NCI-H446 (cell line): Measurements from ENCODE around the gene SOCS7.
"Not testable (repeated sequence)": the region's sequence is repeated elsewhere in the genome, so short reads cannot be mapped to it uniquely, and the experiment has no call there.

Experiments used
- DNase-seq, 2 experiments: peaks; one replicate each; lab custom pipeline; 2025; lab: John Stamatoyannopoulos, UW

The SOCS7 gene

GRCh38 chr17:38421171-38421841 lies 69.7 kb downstream of the SOCS7 start:
- DNase-seq = no peak

- DNase-seq = no peak
Observed at GRCh38 chr17:38421871-38422827, 70.5 kb downstream of the SOCS7 start.

- DNase-seq = no peak
Observed at GRCh38 chr17:38424297-38424972, 72.8 kb downstream of the SOCS7 start.

GRCh38 chr17:38425031-38425430 lies 73.4 kb downstream of the SOCS7 start:
- no peak for DNase-seq

GRCh38 chr17:38425744-38426143 lies 74.1 kb downstream of the SOCS7 start:
- no peak for DNase-seq

- no peak for DNase-seq
Observed at GRCh38 chr17:38426441-38426840, 74.8 kb downstream of the SOCS7 start.

GRCh38 chr17:38427160-38427949 lies 75.7 kb downstream of the SOCS7 start:
- no peak for DNase-seq

GRCh38 chr17:38428112-38428642 lies 76.5 kb downstream of the SOCS7 start, which contains the start of gene ARHGAP23:
ARHGAP23 (plus strand) TSS chr17:38428464; CDS start chr17:38428486, 22 bp downstream.
- DNase-seq = no peak

GRCh38 chr17:38428643-38429371 lies 77.2 kb downstream of the SOCS7 start:
- no peak for DNase-seq

- DNase-seq = no peak
Observed at GRCh38 chr17:38429476-38430100, 77.9 kb downstream of the SOCS7 start.

- no peak for DNase-seq
Observed at GRCh38 chr17:38430316-38430715, 78.7 kb downstream of the SOCS7 start.

GRCh38 chr17:38430822-38431221 lies 79.2 kb downstream of the SOCS7 start:
- no peak for DNase-seq

GRCh38 chr17:38431346-38432145 lies 79.9 kb downstream of the SOCS7 start:
- DNase-seq = no peak

- DNase-seq = no peak
Observed at GRCh38 chr17:38434178-38434665, 82.6 kb downstream of the SOCS7 start.

GRCh38 chr17:38435795-38436194 lies 84.2 kb downstream of the SOCS7 start:
- no peak for DNase-seq

GRCh38 chr17:38436386-38436785 lies 84.7 kb downstream of the SOCS7 start:
- no peak for DNase-seq

- DNase-seq = not testable (repeated sequence)
Observed at GRCh38 chr17:38437313-38437712, 85.7 kb downstream of the SOCS7 start.

GRCh38 chr17:38439436-38439835 lies 87.8 kb downstream of the SOCS7 start:
- no peak for DNase-seq
